Measurements from ENCODE around the gene PIK3R5.

Gene PIK3R5

GRCh38 chr17:8965394-8966168, at the start of gene PIK3R5:
Gene PIK3R5, minus strand, starts transcription at chr17:8965707. Its CDS starts 54,213 bp downstream, at chr17:8911494.
- H3K4me3 ChIP-seq (ENCODE audit: low read depth, low read length), result peak within 1 kb of the TSS; percentile 28
- no peak for TF ChIP-seq POLR2A (IDR thresholded peaks at IDR 0.05; ENCODE audit: extremely low read depth, insufficient read length)
- TF ChIP-seq MYC (IDR thresholded peaks at IDR 0.05; ENCODE audit: low read depth, low read length), result no peak
- TF ChIP-seq MAX (IDR thresholded peaks at IDR 0.05; ENCODE audit: low read depth, low read length), result no peak
- TF ChIP-seq CTCF (IDR thresholded peaks at IDR 0.05; ENCODE audit: low read depth, low read length), result no peak
- DNase-seq (ENCODE audit: low read depth), result peak; percentile 74

- DNase-seq (ENCODE audit: low read depth), result no peak
- no peak for TF ChIP-seq POLR2A (IDR thresholded peaks at IDR 0.05; ENCODE audit: extremely low read depth, insufficient read length)
- TF ChIP-seq MAX (IDR thresholded peaks at IDR 0.05; ENCODE audit: low read depth, low read length), result no peak
- no peak for TF ChIP-seq CTCF (IDR thresholded peaks at IDR 0.05; ENCODE audit: low read depth, low read length)
- no peak for TF ChIP-seq MYC (IDR thresholded peaks at IDR 0.05; ENCODE audit: low read depth, low read length)
- H3K4me3 ChIP-seq (ENCODE audit: low read depth, low read length), result no peak overlapping the region
These were observed 45.5 kb upstream of the PIK3R5 start for GRCh38 chr17:9011001-9011400.

GRCh38 chr17:9009737-9010136, 44.2 kb upstream of the PIK3R5 start:
- no peak for TF ChIP-seq POLR2A (IDR thresholded peaks at IDR 0.05; ENCODE audit: extremely low read depth, insufficient read length)
- no peak for DNase-seq (ENCODE audit: low read depth)
- no peak overlapping the region for H3K4me3 ChIP-seq (ENCODE audit: low read depth, low read length)

GRCh38 chr17:9009096-9009495, 43.6 kb upstream of the PIK3R5 start:
- TF ChIP-seq MAX (IDR thresholded peaks at IDR 0.05; ENCODE audit: low read depth, low read length) (no peak), MYC (IDR thresholded peaks at IDR 0.05; ENCODE audit: low read depth, low read length) (no peak), POLR2A (IDR thresholded peaks at IDR 0.05; ENCODE audit: extremely low read depth, insufficient read length) (no peak), CTCF (IDR thresholded peaks at IDR 0.05; ENCODE audit: low read depth, low read length) (no peak)
- no peak overlapping the region for H3K4me3 ChIP-seq (ENCODE audit: low read depth, low read length)
- no peak for DNase-seq (ENCODE audit: low read depth)

- DNase-seq (ENCODE audit: low read depth), result no peak
- no peak for TF ChIP-seq MAX (IDR thresholded peaks at IDR 0.05; ENCODE audit: low read depth, low read length)
- no peak for TF ChIP-seq CTCF (IDR thresholded peaks at IDR 0.05; ENCODE audit: low read depth, low read length)
- TF ChIP-seq MYC (IDR thresholded peaks at IDR 0.05; ENCODE audit: low read depth, low read length), result no peak
- no peak for TF ChIP-seq POLR2A (IDR thresholded peaks at IDR 0.05; ENCODE audit: extremely low read depth, insufficient read length)
- no peak overlapping the region for H3K4me3 ChIP-seq (ENCODE audit: low read depth, low read length)
These were observed 41.7 kb upstream of the PIK3R5 start for GRCh38 chr17:9007052-9007714.

GRCh38 chr17:9006175-9006767, 40.8 kb upstream of the PIK3R5 start:
- no peak overlapping the region for H3K4me3 ChIP-seq (ENCODE audit: low read depth, low read length)
- DNase-seq (ENCODE audit: low read depth), result no peak
- TF ChIP-seq MAX (IDR thresholded peaks at IDR 0.05; ENCODE audit: low read depth, low read length) (no peak), MYC (IDR thresholded peaks at IDR 0.05; ENCODE audit: low read depth, low read length) (no peak), CTCF (IDR thresholded peaks at IDR 0.05; ENCODE audit: low read depth, low read length) (no peak), POLR2A (IDR thresholded peaks at IDR 0.05; ENCODE audit: extremely low read depth, insufficient read length) (no peak)
